ENCODE data around the gene CYP26A1. TPM values are rescaled to one million over a fixed set of nuclear protein-coding genes. Genes with fewer than 3 reads are reported as not detected.

The CYP26A1 gene, protein sequence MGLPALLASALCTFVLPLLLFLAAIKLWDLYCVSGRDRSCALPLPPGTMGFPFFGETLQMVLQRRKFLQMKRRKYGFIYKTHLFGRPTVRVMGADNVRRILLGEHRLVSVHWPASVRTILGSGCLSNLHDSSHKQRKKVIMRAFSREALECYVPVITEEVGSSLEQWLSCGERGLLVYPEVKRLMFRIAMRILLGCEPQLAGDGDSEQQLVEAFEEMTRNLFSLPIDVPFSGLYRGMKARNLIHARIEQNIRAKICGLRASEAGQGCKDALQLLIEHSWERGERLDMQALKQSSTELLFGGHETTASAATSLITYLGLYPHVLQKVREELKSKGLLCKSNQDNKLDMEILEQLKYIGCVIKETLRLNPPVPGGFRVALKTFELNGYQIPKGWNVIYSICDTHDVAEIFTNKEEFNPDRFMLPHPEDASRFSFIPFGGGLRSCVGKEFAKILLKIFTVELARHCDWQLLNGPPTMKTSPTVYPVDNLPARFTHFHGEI
- total RNA-seq, result not detected in 2 replicates

DNA sequence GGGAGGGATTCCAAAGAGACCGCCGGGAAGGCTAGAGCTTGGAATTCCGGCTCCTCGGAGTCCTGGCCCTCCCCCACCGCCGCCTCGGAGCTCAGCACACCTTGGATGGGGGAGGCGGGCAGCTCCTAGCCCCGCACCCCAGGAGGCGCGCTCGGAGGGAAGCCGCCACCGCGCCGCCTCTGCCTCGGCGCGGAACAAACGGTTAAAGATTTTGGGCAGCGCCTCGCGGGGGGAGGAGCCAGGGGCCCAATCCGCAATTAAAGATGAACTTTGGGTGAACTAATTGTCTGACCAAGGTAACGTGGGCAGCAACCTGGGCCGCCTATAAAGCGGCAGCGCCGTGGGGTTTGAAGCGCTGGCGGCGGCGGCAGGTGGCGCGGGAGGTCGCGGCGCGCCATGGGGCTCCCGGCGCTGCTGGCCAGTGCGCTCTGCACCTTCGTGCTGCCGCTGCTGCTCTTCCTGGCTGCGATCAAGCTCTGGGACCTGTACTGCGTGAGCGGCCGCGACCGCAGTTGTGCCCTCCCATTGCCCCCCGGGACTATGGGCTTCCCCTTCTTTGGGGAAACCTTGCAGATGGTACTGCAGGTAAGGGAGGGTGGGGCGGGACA is at the start of gene CYP26A1:
Gene CYP26A1, plus strand, starts transcription at position 355 of the 608 bp plus-strand sequence. Its CDS starts 42 bp downstream, at position 397.

DNA sequence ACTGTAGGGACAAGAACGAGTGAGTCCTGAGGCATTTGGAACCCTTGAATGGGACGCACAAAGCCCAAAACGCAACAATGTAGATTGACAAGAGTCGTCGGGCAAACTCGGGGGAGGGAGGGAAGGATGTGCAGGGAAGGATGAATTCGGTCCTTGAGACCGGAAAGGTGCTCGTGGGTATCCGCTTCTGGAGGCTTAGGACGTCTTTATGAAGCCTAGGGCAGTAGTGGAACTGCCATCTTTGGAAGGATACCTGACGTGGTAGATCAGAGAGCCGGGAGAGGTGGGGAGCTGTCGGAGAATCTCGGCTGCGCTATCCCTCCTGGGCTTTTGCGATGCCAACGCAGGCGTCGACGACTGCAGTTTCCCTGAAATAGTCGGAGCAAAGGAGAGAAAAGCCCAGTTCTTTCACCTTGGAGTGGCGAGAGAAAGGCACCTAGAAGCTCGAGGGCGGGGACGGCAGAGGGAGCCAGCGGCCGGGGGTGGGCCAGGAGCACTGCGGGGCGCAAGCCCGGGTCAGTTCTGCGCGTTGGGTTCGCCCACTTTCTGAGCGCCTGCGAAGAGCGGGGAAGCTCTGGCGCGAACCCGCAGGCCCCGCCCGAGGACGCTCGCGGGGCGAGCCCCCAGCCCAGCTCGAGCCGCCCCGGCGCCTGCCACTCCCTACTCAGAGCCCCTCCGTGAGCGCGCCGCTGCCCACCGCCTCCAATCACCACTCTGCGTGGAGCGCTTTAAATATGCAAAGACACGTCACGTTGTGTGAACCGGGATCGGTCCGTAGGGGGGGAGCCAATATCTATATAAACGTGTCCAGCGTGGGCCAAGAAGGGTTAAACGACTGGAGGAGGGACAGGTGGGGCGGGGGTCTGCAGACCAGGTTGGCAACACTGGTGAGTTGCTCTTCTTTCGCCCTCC is 13.5 kb upstream of the CYP26A1 start, which contains the start of gene CYP26C1:
Gene CYP26C1, plus strand, starts transcription at position 824 of the 912 bp plus-strand sequence. CDS start 466 bp downstream, outside the sequence.

Other genes starting within 250 kb of the CYP26A1 start
- 0.22 and 0.39 TPM in 2 replicates for gene EXOC6, start 225.4 kb upstream of the CYP26A1 start, total RNA-seq
- not detected in 2 replicates for gene CYP26C1, start 13.1 kb upstream of the CYP26A1 start, total RNA-seq